Limb (tissue), 2 donors: Measurements from ENCODE around the gene TMEM123.
"Not testable (repeated sequence)": the region's sequence is repeated elsewhere in the genome, so short reads cannot be mapped to it uniquely, and the experiment has no call there.

Experiments
- DNase-seq, 2 donors: peaks; one replicate each; pipeline ENCODE4 v3.0.0-alpha.2; 2016; ENCODE audit errors: extremely low spot score in 2 of 2

Gene TMEM123

GRCh38 chr11:102449651-102450570 is 2.7 kb downstream of the TMEM123 start:
- no peak for DNase-seq

- no peak for DNase-seq
These were observed 3.7 kb downstream of the TMEM123 start for GRCh38 chr11:102448869-102449224.

- no peak for DNase-seq
These were observed 4.4 kb downstream of the TMEM123 start for GRCh38 chr11:102447941-102448868.

GRCh38 chr11:102447193-102447592 is 5.4 kb downstream of the TMEM123 start:
- DNase-seq: no peak

- no peak for DNase-seq
These were observed 6.0 kb downstream of the TMEM123 start for GRCh38 chr11:102446606-102447005.

GRCh38 chr11:102444693-102445092 is 7.9 kb downstream of the TMEM123 start:
- not testable (repeated sequence) for DNase-seq

GRCh38 chr11:102444142-102444541 is 8.4 kb downstream of the TMEM123 start:
- not testable (repeated sequence) for DNase-seq

GRCh38 chr11:102439063-102439363 is 13.6 kb downstream of the TMEM123 start:
- DNase-seq: not testable (repeated sequence)

GRCh38 chr11:102438311-102439062 is 14.1 kb downstream of the TMEM123 start:
- no peak for DNase-seq

GRCh38 chr11:102437727-102438126 is 14.8 kb downstream of the TMEM123 start:
- DNase-seq: no peak

GRCh38 chr11:102436976-102437375 is 15.6 kb downstream of the TMEM123 start:
- DNase-seq: no peak

- no peak for DNase-seq
These were observed 16.0 kb downstream of the TMEM123 start for GRCh38 chr11:102436561-102436960.

GRCh38 chr11:102435688-102436087 is 16.9 kb downstream of the TMEM123 start:
- DNase-seq: no peak

- not testable (repeated sequence) for DNase-seq
These were observed 19.0 kb downstream of the TMEM123 start for GRCh38 chr11:102433571-102433970.

GRCh38 chr11:102432560-102432959 is 20.0 kb downstream of the TMEM123 start:
- not testable (repeated sequence) for DNase-seq

GRCh38 chr11:102431404-102431803 is 21.2 kb downstream of the TMEM123 start:
- no peak for DNase-seq

GRCh38 chr11:102430158-102430836 is 22.3 kb downstream of the TMEM123 start:
- no peak for DNase-seq

- no peak for DNase-seq
These were observed 22.9 kb downstream of the TMEM123 start for GRCh38 chr11:102429691-102430090.

GRCh38 chr11:102429226-102429625 is 23.3 kb downstream of the TMEM123 start:
- DNase-seq: no peak

- DNase-seq: no peak
These were observed 23.9 kb downstream of the TMEM123 start for GRCh38 chr11:102428696-102429095.

GRCh38 chr11:102427068-102427467 is 25.5 kb downstream of the TMEM123 start:
- DNase-seq: no peak
